Activated CD4-positive, alpha-beta T cell treated with anti-CD3 and anti-CD28 coated beads for 36 hours (primary cell): ENCODE data around the gene FHOD3. TPM values are rescaled to one million over a fixed set of nuclear protein-coding genes. Genes with fewer than 3 reads are reported as not detected.

Source experiments
- ATAC-seq: fragments of 200-7000 bp; cut with Tn5 transposase; one replicate; pipeline ENCODE4 v1.10.0; 2021; ENCODE audit warnings: mild to moderate bottlenecking, moderate library complexity
- CTCF ChIA-PET: fragments of 350-600 bp; sonication (Branson Sonifier 250); formaldehyde crosslinking; loops from one replicate; lab custom pipeline; 2021; ENCODE audit warnings: antibody characterized with exemption; lab: Charles Lee
- POLR2A ChIA-PET: fragments of 350-600 bp; sonication (Branson Sonifier 250); formaldehyde crosslinking; loops from one replicate; lab custom pipeline; 2021; ENCODE audit warnings: antibody characterized with exemption, inconsistent platforms; lab: Charles Lee
- DNase-seq: peaks from one replicate; pipeline ENCODE4 v3.0.0-alpha.2; 2020
- H3K27ac Mint-ChIP-seq: one replicate; pipeline ENCODE4 v1.8.0; 2021; ENCODE audit warnings: mixed read lengths
- H3K27me3 Mint-ChIP-seq: one replicate; pipeline ENCODE4 v1.8.0; 2021; ENCODE audit warnings: mixed read lengths
- H3K36me3 Mint-ChIP-seq: one replicate; pipeline ENCODE4 v1.8.0; 2021; ENCODE audit warnings: low read depth, mixed read lengths
- H3K4me1 Mint-ChIP-seq: one replicate; pipeline ENCODE4 v1.8.0; 2021; ENCODE audit warnings: mixed read lengths
- H3K4me3 Mint-ChIP-seq: one replicate; pipeline ENCODE4 v1.8.0; 2021; ENCODE audit warnings: mild to moderate bottlenecking, moderate library complexity, mixed read lengths
- H3K9me3 Mint-ChIP-seq: one replicate; pipeline ENCODE4 v1.8.0; 2021; ENCODE audit warnings: low read depth, mixed read lengths
- intact Hi-C, 2 experiments: fragments of 100-400 bp; cut with DNase I in 1 of 2; cut with micrococcal nuclease in 1 of 2; formaldehyde crosslinking; loops; one replicate each; pipeline versions ENCODE4 v1.14.2 to v1.15.1; 2022 to 2024; cut with DNase I, micrococcal nuclease
- total RNA-seq, 2 experiments: library from RNA; stranded (reverse); gene quantifications; one replicate each; pipeline ENCODE4 v1.2.3, GENCODE V29; 2021

Gene FHOD3
- total RNA-seq, 2 experiments from 2014 or later: not detected

GRCh38 chr18:36402765-36403396, 105.4 kb downstream of the FHOD3 start:
- H3K4me3 Mint-ChIP-seq: no peak overlapping the region
- no peaks in the 10 kb centered on the region for H3K9me3 Mint-ChIP-seq
- ATAC-seq (no peak), DNase-seq (no peak)
- no peaks in the 10 kb centered on the region for H3K4me1 Mint-ChIP-seq
- peaks cover 3% of the 10 kb centered on the region for H3K27me3 Mint-ChIP-seq
- intact Hi-C loops: no loop called here
- H3K27ac Mint-ChIP-seq: no peak overlapping the region
- ChIA-PET POLR2A (no interaction called here), CTCF (interaction anchor here (1.3 kb wide), 1 partner anchor 168 kb away, joined by 3 read pairs; no protein-coding TSS in a partner anchor)
- no peaks in the 10 kb centered on the region for H3K36me3 Mint-ChIP-seq

- Mint-ChIP-seq H3K27me3 (peaks cover 3% of the 10 kb centered on the region), H3K36me3 (no peaks in the 10 kb centered on the region), H3K4me1 (no peaks in the 10 kb centered on the region), H3K27ac (no peak overlapping the region), H3K4me3 (no peak overlapping the region), H3K9me3 (no peaks in the 10 kb centered on the region)
- ATAC-seq (no peak), DNase-seq (no peak)
- ChIA-PET CTCF (interaction anchor here (0.7 to 1.3 kb wide), 2 partner anchors 167 to 365 kb away, joined by 3 read pairs; no protein-coding TSS in a partner anchor), POLR2A (no interaction called here)
- intact Hi-C loops: no loop called here
Observed at GRCh38 chr18:36403896-36404820, 106.6 kb downstream of the FHOD3 start.

GRCh38 chr18:36405611-36406010, 108.1 kb downstream of the FHOD3 start:
- Mint-ChIP-seq H3K9me3 (no peaks in the 10 kb centered on the region), H3K4me1 (no peaks in the 10 kb centered on the region), H3K27me3 (no peaks in the 10 kb centered on the region), H3K36me3 (no peaks in the 10 kb centered on the region), H3K4me3 (no peak overlapping the region), H3K27ac (no peak overlapping the region)
- ChIA-PET CTCF (interaction anchor here (0.6 to 0.7 kb wide), 2 partner anchors 14 to 66 kb away, joined by 3 read pairs; no protein-coding TSS in a partner anchor), POLR2A (no interaction called here)
- DNase-seq: no peak
- no peak for ATAC-seq
- intact Hi-C loops: no loop called here

- CTCF ChIA-PET: interaction anchor here (0.8 kb wide), 1 partner anchor 22 kb away, joined by 3 read pairs; no protein-coding TSS in a partner anchor
Observed at GRCh38 chr18:36406805-36407204, 109.3 kb downstream of the FHOD3 start.

GRCh38 chr18:36408606-36409005, 111.1 kb downstream of the FHOD3 start:
- intact Hi-C loops: no loop called here
- Mint-ChIP-seq H3K9me3 (no peaks in the 10 kb centered on the region), H3K36me3 (no peaks in the 10 kb centered on the region), H3K4me1 (no peaks in the 10 kb centered on the region), H3K27ac (no peak overlapping the region), H3K27me3 (no peaks in the 10 kb centered on the region), H3K4me3 (no peak overlapping the region)
- ATAC-seq (no peak), DNase-seq (no peak)
- CTCF ChIA-PET: no interaction called here
- POLR2A ChIA-PET: no interaction called here

More at GRCh38 chr18:36406805-36407204, 109.3 kb downstream of the FHOD3 start:
- POLR2A ChIA-PET: no interaction called here
- ATAC-seq: no peak
- intact Hi-C loops: no loop called here
- H3K4me3 Mint-ChIP-seq: no peak overlapping the region
- H3K27me3 Mint-ChIP-seq: no peaks in the 10 kb centered on the region
- no peaks in the 10 kb centered on the region for H3K36me3 Mint-ChIP-seq
- H3K9me3 Mint-ChIP-seq: no peaks in the 10 kb centered on the region
- H3K4me1 Mint-ChIP-seq: no peaks in the 10 kb centered on the region
- DNase-seq: no peak
- H3K27ac Mint-ChIP-seq: no peak overlapping the region

- DNase-seq: no peak
- intact Hi-C loops: no loop called here
- no peak for ATAC-seq
- H3K27me3 Mint-ChIP-seq: no peaks in the 10 kb centered on the region
- no peaks in the 10 kb centered on the region for H3K36me3 Mint-ChIP-seq
- no peaks in the 10 kb centered on the region for H3K9me3 Mint-ChIP-seq
- H3K4me3 Mint-ChIP-seq: no peak overlapping the region
- no peaks in the 10 kb centered on the region for H3K4me1 Mint-ChIP-seq
- no peak overlapping the region for H3K27ac Mint-ChIP-seq
- ChIA-PET CTCF (interaction anchor here (0.7 kb wide), 1 partner anchor 397 kb away, joined by 4 read pairs; no protein-coding TSS in a partner anchor), POLR2A (no interaction called here)
Observed at GRCh38 chr18:36409779-36410178, 112.3 kb downstream of the FHOD3 start.

GRCh38 chr18:36410346-36410745, 112.8 kb downstream of the FHOD3 start:
- Mint-ChIP-seq H3K27me3 (no peaks in the 10 kb centered on the region), H3K4me1 (no peaks in the 10 kb centered on the region), H3K36me3 (no peaks in the 10 kb centered on the region), H3K27ac (no peak overlapping the region), H3K4me3 (no peak overlapping the region), H3K9me3 (no peaks in the 10 kb centered on the region)
- no peak for ATAC-seq
- POLR2A ChIA-PET: no interaction called here
- CTCF ChIA-PET: no interaction called here
- no peak for DNase-seq
- intact Hi-C loops: no loop called here

GRCh38 chr18:36411745-36412168, 114.2 kb downstream of the FHOD3 start:
- intact Hi-C loops: no loop called here
- no peaks in the 10 kb centered on the region for H3K9me3 Mint-ChIP-seq
- ChIA-PET POLR2A (no interaction called here), CTCF (interaction anchor here (1.2 kb wide), 1 partner anchor 9 kb away, joined by 8 read pairs; no protein-coding TSS in a partner anchor)
- H3K36me3 Mint-ChIP-seq: no peaks in the 10 kb centered on the region
- H3K27me3 Mint-ChIP-seq: peaks cover 3% of the 10 kb centered on the region
- no peak for DNase-seq
- no peaks in the 10 kb centered on the region for H3K4me1 Mint-ChIP-seq
- no peak for ATAC-seq
- H3K4me3 Mint-ChIP-seq: no peak overlapping the region
- no peak overlapping the region for H3K27ac Mint-ChIP-seq

GRCh38 chr18:36412778-36413177, 115.3 kb downstream of the FHOD3 start:
- ATAC-seq (no peak), DNase-seq (no peak)
- H3K4me3 Mint-ChIP-seq: no peak overlapping the region
- ChIA-PET CTCF (interaction anchor here (0.6 to 1.2 kb wide), 2 partner anchors 8 to 60 kb away, joined by 4 to 8 read pairs; no protein-coding TSS in a partner anchor), POLR2A (no interaction called here)
- intact Hi-C loops: no loop called here
- H3K27me3 Mint-ChIP-seq: peaks cover 6% of the 10 kb centered on the region
- no peak overlapping the region for H3K27ac Mint-ChIP-seq
- no peaks in the 10 kb centered on the region for H3K4me1 Mint-ChIP-seq
- H3K36me3 Mint-ChIP-seq: no peaks in the 10 kb centered on the region
- no peaks in the 10 kb centered on the region for H3K9me3 Mint-ChIP-seq

GRCh38 chr18:36415171-36415570, 117.7 kb downstream of the FHOD3 start:
- H3K27me3 Mint-ChIP-seq: peaks cover 8% of the 10 kb centered on the region
- intact Hi-C loops: no loop called here
- H3K36me3 Mint-ChIP-seq: no peaks in the 10 kb centered on the region
- peaks cover 2% of the 10 kb centered on the region for H3K4me1 Mint-ChIP-seq
- no peak overlapping the region for H3K4me3 Mint-ChIP-seq
- no peak for DNase-seq
- ChIA-PET CTCF (interaction anchor here (0.6 kb wide), 1 partner anchor 594 kb away, joined by 3 read pairs; no protein-coding TSS in a partner anchor), POLR2A (no interaction called here)
- no peak for ATAC-seq
- H3K9me3 Mint-ChIP-seq: no peaks in the 10 kb centered on the region
- H3K27ac Mint-ChIP-seq: no peak overlapping the region

GRCh38 chr18:36415625-36416024, 118.1 kb downstream of the FHOD3 start:
- no peak overlapping the region for H3K4me3 Mint-ChIP-seq
- CTCF ChIA-PET: interaction anchor here (0.6 kb wide), 1 partner anchor 594 kb away, joined by 3 read pairs; no protein-coding TSS in a partner anchor
- ATAC-seq (no peak), DNase-seq (no peak)
- intact Hi-C loops: no loop called here
- no peaks in the 10 kb centered on the region for H3K9me3 Mint-ChIP-seq
- no peaks in the 10 kb centered on the region for H3K36me3 Mint-ChIP-seq
- peaks cover 2% of the 10 kb centered on the region for H3K4me1 Mint-ChIP-seq
- POLR2A ChIA-PET: no interaction called here
- no peak overlapping the region for H3K27ac Mint-ChIP-seq
- H3K27me3 Mint-ChIP-seq: peaks cover 8% of the 10 kb centered on the region
